ENCODE data around the gene NHLH2. TPM values are rescaled to one million over a fixed set of nuclear protein-coding genes. Genes with fewer than 3 reads are reported as not detected.

NHLH2 gene
- polyA plus RNA-seq, 4 donors: 0.01 TPM; not detected in 3

DNA sequence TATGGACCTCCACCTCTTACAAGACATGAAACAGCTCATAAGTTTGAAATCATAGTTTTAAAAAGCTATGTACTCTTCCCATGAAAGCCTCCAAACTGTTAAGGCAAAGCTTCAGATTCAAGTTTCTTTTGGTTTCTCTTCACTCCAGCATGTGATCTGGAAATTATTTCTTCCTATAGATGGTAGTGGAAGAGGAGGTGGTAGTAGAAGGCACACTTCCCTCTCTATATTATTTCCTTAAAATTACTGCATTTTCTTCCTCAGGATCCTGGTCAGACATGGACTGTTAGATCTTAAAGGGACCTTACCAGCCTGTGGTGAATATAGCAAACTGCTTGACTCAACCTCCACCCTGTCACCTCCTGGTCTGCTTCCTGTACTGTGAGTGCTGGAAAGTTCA, 31.9 kb downstream of the NHLH2 start:
- DNase-seq (ENCODE audit: low read depth in 4 of 4, low spot score in 3 of 4): no peak

DNA sequence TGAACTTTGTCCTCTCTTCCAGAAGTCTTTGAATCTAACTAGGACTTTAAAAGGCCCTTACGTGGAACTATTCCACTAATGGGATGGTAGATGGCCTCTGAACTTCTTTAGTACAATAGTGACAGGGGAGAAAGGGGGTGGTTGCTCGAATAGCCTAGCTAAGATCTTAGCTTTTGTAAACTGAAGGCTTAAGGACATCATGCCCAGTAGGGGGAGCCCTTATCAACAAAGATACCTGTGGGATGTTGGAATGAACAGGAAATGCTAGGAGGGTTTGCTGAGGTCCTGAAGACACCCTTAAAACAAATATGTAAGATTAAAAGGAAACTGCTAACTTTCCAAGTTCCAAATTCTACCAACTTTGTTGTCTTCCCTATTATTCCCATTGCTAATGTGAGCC, 33.2 kb downstream of the NHLH2 start:
- DNase-seq (ENCODE audit: low read depth in 4 of 4, low spot score in 3 of 4): peak; percentile 45 to 56 (median 49)

DNA sequence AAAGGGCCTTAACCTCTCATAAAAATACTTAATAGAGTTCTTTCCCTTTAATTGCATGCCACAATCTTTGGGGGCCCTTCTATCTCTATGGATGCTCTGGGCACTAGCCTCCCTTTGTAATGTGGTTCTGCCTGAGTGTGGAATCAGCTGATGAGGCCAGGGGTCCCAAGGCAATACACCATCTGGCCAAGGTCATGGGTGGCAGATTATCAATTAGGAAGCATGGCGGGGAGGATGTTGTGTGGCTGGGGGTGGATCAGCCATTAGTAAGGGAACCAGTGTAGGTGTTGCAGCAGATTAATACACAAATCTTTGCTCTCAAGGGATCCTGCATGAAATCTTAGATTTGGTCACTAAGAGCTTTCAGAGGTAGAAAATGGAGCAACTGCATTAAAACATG, 35.3 kb downstream of the NHLH2 start:
- no peak for DNase-seq (ENCODE audit: low read depth in 4 of 4, low spot score in 3 of 4)

DNA sequence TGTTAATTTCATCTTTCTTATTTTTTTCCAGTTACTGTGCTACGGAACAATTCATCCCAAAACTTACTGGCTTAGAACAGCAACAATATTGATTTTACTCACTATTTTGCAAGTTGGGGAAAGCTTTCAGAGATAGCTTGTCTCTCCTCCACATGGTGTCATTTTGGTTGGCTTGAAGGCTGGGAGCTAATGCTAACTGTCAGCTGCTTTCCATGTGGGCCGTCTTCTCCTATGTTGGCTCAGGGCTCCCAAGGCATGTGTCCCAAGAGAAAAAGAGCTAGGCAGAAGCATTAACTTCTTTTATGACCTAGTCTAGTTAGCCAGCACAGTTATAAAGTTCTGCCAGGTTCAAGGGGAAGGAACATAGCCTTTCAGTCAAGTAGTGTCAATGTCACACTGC, 38.5 kb downstream of the NHLH2 start:
- DNase-seq (ENCODE audit: low read depth in 4 of 4, low spot score in 3 of 4): no peak

DNA sequence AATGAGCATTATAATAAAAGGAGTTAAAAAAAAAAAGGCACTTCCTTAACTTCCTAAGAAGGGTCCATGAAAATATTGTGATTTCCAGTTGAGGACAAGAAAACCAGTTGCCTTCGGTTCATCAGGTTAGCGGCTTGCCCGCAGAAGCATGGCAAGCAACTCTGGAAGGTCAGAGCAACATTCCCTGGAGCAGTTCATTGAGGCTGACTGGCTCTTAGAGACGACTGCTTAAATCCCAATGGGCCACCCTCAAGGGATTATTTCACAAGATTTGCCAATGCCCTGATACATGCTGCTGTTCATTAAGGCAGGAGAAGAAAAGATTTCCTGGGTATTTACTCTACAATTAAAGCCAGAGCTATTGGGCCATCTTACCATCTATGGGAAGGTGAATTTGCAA, 43.4 kb downstream of the NHLH2 start:
- DNase-seq (ENCODE audit: low read depth in 4 of 4, low spot score in 3 of 4): no peak

DNA sequence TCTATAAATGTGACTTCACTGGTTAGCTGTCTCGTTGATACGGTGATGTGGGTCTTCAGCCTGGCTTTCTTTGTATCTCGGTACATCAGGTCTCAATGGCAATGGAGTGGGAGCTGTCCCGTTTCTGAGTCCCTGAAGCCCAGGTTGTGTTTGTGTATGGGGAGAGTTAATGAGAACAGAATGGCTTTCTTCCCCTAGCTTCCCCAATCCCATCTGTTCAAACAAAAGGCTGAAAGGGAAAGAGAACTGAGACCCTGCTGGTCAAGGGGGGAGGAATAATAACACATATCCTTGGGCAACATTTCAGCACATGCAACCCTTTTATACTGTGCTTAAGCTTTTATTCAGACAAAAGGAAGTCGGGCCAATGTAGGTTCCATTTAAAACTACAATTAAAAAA, 44.0 kb downstream of the NHLH2 start:
- no peak for DNase-seq (ENCODE audit: low read depth in 4 of 4, low spot score in 3 of 4)

DNA sequence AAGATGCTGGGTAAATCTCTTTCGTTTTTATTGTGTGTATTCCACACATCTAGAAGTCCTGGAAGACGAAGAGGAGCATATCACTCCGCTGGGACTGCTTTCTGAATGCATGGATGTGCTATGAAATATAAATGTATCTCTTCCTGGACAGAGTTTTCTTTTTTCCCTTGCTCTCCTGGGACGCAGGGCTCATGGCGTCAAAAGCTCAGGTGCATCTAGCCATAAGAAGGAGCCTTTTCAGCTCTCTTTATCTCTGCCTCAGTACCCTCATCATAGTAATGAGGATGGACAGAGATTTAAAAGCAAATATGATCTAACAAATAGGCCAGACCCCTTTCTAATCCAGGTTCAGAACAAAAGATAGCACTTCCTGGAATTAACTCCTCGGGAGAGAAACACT, 44.9 kb downstream of the NHLH2 start:
- DNase-seq (ENCODE audit: low read depth in 4 of 4, low spot score in 3 of 4): no peak

DNA sequence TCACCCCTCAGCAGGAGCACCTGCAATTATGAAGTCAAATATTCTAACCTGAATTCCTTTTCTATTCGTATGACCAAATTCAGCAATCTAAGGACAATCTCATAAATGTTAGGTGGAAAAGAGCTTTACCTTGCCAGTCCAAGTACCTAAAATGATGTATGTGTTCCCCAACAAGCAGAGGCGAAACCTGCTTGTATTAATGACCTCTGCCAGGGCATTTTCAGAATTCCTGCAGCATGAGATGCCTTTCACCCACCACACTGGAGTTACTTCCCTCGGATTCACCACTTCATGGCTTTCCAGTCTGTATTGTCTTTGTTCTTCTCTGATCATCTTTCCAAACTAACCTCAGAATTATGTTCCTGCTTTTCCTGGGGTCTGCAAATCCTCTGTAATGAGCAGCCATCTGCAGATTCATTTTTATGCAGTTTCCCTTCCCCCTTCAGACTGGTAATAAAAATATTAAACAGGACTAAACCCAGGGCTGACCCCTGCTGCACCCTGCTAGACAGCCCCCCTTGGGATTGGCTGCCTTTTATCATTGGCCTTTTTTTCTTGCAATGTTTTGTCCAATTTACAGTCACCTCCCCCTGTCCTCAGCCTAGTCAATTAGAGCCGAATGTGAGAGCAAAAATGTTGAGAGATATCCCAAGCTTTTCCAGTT, 45.8 kb downstream of the NHLH2 start:
- DNase-seq (ENCODE audit: low read depth in 4 of 4, low spot score in 3 of 4): no peak

DNA sequence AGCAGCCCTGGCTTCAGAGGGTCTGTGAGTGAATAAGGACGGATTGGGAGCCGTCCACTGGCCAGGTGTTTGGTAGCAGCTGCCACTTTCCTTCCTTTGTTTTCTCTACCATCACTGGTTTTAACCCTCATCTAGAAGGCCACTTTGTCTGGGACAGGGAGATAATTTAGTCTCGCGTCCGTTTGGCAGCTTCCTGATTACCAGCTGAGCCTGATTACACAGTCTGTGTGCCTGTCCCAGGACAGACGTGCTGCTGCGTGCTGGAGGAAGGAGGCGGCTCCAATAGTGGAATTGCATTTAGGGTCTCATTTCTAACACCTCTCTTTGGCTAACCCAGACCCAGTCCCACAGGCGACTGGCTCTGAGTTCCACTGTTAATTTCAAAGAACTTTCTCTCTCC, 47.8 kb downstream of the NHLH2 start:
- DNase-seq (ENCODE audit: low read depth in 4 of 4, low spot score in 3 of 4): no peak

DNA sequence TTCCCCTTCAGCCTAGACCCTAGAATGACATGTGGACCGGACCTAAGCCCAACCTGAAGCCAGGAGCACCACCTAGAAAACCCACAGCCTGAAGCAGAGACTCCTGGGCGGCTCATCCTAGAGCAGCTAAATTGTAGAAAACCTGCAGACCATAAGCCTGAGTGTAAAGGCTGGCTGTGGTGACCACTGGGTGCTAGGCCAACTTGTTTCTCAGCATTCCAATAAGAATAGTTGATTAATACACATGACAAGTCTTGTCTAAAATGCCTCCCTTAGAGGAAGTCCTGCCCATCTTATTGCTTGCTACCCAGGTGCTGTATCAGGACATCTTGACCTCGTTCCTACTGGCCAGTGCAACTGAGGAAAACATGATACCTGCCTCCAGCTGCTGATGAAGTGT, 49.1 kb downstream of the NHLH2 start:
- DNase-seq (ENCODE audit: low read depth in 4 of 4, low spot score in 3 of 4): no peak

DNA sequence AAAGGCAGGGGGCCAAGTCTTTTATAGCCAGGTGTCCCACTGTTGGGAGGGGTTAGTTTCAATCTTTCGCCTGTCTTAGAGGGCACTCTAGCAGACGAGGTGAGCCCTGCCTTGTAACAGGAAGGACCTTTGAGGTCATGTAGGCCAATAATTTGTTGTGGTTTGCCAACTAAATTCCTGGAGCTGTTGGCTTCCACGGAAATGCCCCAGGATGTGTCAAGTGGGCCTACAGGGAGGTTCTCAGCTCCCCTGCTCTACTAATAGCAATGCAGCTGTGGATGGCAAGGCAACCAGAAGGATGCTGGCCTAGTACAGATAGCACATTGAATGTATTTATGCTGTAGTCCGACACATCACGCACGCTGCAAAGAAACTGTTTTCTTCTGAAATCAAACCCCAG, 50.1 kb downstream of the NHLH2 start:
- DNase-seq (ENCODE audit: low read depth in 4 of 4, low spot score in 3 of 4): no peak

DNA sequence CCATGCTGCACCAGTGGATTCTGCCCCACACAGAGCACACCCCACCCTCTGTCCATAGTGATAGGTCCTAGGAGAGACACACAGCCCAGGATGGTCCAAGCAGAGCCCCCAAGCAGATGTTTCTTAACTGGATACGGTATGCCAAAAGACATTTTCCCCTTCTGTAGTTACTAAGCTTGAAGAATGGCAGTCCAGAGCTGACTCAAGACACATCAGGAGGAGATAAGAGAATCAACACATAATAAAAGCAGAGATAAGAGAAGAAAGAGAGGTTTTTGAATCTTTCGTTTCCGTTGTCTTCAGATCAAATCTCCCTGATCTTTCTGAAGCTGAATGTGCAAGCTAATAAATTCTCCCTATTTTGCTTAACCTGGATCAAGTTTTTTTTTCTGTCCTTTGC, 50.6 kb downstream of the NHLH2 start:
- no peak for DNase-seq (ENCODE audit: low read depth in 4 of 4, low spot score in 3 of 4)

Other genes with a start within 250 kb of the NHLH2 start
- 10 to 100 TPM; 14.8 to 16.8 (median 16.4) TPM for gene VANGL1, start 199.2 kb downstream of the NHLH2 start, polyA plus RNA-seq (ENCODE audit: insufficient read length in 4 of 4)
- 1 to 10 TPM in 2 of 4 donors, under 1 TPM in 2; 0.36 to 1.3 (median 1.0) TPM for gene CASQ2, start 72.4 kb downstream of the NHLH2 start, polyA plus RNA-seq (ENCODE audit: insufficient read length in 4 of 4)
- 1 to 10 TPM; 4.6 to 6.4 (median 5.7) TPM for gene SLC22A15, start 135.4 kb upstream of the NHLH2 start, polyA plus RNA-seq (ENCODE audit: insufficient read length in 4 of 4)